DOHH2 (cell line): ENCODE measurements around the gene TMEM87B.
"Not testable (repeated sequence)": the region's sequence is repeated elsewhere in the genome, so short reads cannot be mapped to it uniquely, and the experiment has no call there.

Experiments
- CTCF ChIP-seq: fragments of 200-600 bp; sonication (generic); IDR thresholded peaks from one replicate; pipeline ENCODE4 v1.5.1; 2014; ENCODE audit warnings: antibody characterized with exemption, mild to moderate bottlenecking, low read depth, low read length; ENCODE audit not compliant: poor library complexity, severe bottlenecking
- EZH2phosphoT487 ChIP-seq: fragments of 200-600 bp; sonication (generic); IDR thresholded peaks from 2 replicates; pipeline ENCODE4 v1.6.1; 2017; ENCODE audit warnings: borderline replicate concordance, mild to moderate bottlenecking, antibody characterized with exemption, low read length, moderate library complexity, mixed read lengths

GRCh38 chr2:112139661-112140204 is 84.7 kb downstream of the TMEM87B start:
- not testable (repeated sequence) for TF ChIP-seq CTCF, EZH2phosphoT487
